Lower lobe of right lung (tissue), 2 donors: ENCODE data around the gene MYZAP. TPM values are rescaled to one million over a fixed set of nuclear protein-coding genes. Genes with fewer than 3 reads are reported as not detected.
A peak's percentile ranks its signal among the peaks of the same experiment; 100 is the strongest.

ENCODE experiments used
- ATAC-seq, 2 donors: fragments of 200-7000 bp; cut with Tn5 transposase; one replicate each; pipeline ENCODE4 v1.9.1; 2020 to 2022; ENCODE audit warnings: mild to moderate bottlenecking in 2 of 2, moderate library complexity in 2 of 2
- DNase-seq: peaks from one replicate; pipeline ENCODE4 v3.0.0-alpha.2; 2020
- H3K27ac ChIP-seq: fragments of 200-600 bp; one replicate; pipeline ENCODE4 v1.8.0; 2022
- H3K27me3 ChIP-seq: fragments of 200-600 bp; one replicate; pipeline ENCODE4 v1.8.0; 2022; ENCODE audit warnings: low read depth
- H3K36me3 ChIP-seq: fragments of 200-600 bp; one replicate; pipeline ENCODE4 v1.8.0; 2022; ENCODE audit warnings: mild to moderate bottlenecking
- H3K4me1 ChIP-seq: fragments of 200-600 bp; one replicate; pipeline ENCODE4 v1.8.0; 2022
- H3K4me3 ChIP-seq: fragments of 200-600 bp; one replicate; pipeline ENCODE4 v1.8.0; 2022; ENCODE audit warnings: mild to moderate bottlenecking
- H3K9me3 ChIP-seq: fragments of 200-600 bp; one replicate; pipeline ENCODE4 v1.8.0; 2022
- CTCF ChIP-seq: fragments of 200-600 bp; IDR thresholded peaks from one replicate; pipeline ENCODE4 v1.8.0; 2022; ENCODE audit warnings: antibody characterized with exemption, mild to moderate bottlenecking
- intact Hi-C: fragments of 100-400 bp; cut with DNase I; formaldehyde crosslinking; loops from one replicate; pipeline ENCODE4 v1.11.0; 2022
- total RNA-seq: library from RNA; stranded (reverse); fragmentation: NEBNext Ultra II Directional; extraction: Animal tissue kit (Norgen Biotek cat#: 25700); gene quantifications from one replicate; pipeline ENCODE4 v1.2.1, GENCODE V29; 2021
- donor health status: DM: no; HTN: yes; CAD: no; lungs with severe emphysema.

MYZAP gene
- total RNA-seq, 1 donor from 2014 or later, result 41.3 TPM

GRCh38 chr15:57552678-57553334, 38.9 kb upstream of the MYZAP start:
- intact Hi-C loops, result no loop called here

GRCh38 chr15:57553526-57553925, 38.2 kb upstream of the MYZAP start:
- Histone ChIP-seq H3K4me1 (peaks cover 42% of the 10 kb centered on the region), H3K27me3 (no peaks in the 10 kb centered on the region), H3K4me3 (no peak overlapping the region), H3K36me3 (no peaks in the 10 kb centered on the region), H3K27ac (peak overlapping the region; percentile 87), H3K9me3 (no peaks in the 10 kb centered on the region)
- no peak for ATAC-seq
- no peak for TF ChIP-seq CTCF
- DNase-seq, result no peak
- intact Hi-C loops, result no loop called here

More at GRCh38 chr15:57552678-57553334, 38.9 kb upstream of the MYZAP start:
- Histone ChIP-seq H3K36me3 (no peaks in the 10 kb centered on the region), H3K4me3 (no peak overlapping the region), H3K4me1 (peaks cover 42% of the 10 kb centered on the region), H3K9me3 (no peaks in the 10 kb centered on the region), H3K27me3 (no peaks in the 10 kb centered on the region), H3K27ac (peak overlapping the region; percentile 87)
- DNase-seq (no peak), ATAC-seq (no peak)
- TF ChIP-seq CTCF, result no peak

- intact Hi-C loops, result no loop called here
- Histone ChIP-seq H3K27ac (peak overlapping the region; percentile 87), H3K4me3 (no peak overlapping the region), H3K27me3 (no peaks in the 10 kb centered on the region), H3K36me3 (no peaks in the 10 kb centered on the region), H3K4me1 (peaks cover 42% of the 10 kb centered on the region), H3K9me3 (no peaks in the 10 kb centered on the region)
- ATAC-seq, result no peak
- no peak for TF ChIP-seq CTCF
- DNase-seq, result no peak
These were observed 37.5 kb upstream of the MYZAP start for GRCh38 chr15:57554063-57554811.

- no peak for TF ChIP-seq CTCF
- ATAC-seq, result no peak
- no peaks in the 10 kb centered on the region for H3K36me3 ChIP-seq
- intact Hi-C loops, result no loop called here
- H3K9me3 ChIP-seq, result no peaks in the 10 kb centered on the region
- no peak for DNase-seq
- peaks cover 42% of the 10 kb centered on the region for H3K4me1 ChIP-seq
- H3K27me3 ChIP-seq, result no peaks in the 10 kb centered on the region
- H3K4me3 ChIP-seq, result no peak overlapping the region
- peak overlapping the region; percentile 87 for H3K27ac ChIP-seq
These were observed 36.9 kb upstream of the MYZAP start for GRCh38 chr15:57554812-57555179.

GRCh38 chr15:57555270-57555669, 36.4 kb upstream of the MYZAP start:
- no peaks in the 10 kb centered on the region for H3K36me3 ChIP-seq
- no peak for TF ChIP-seq CTCF
- ATAC-seq, result no peak
- DNase-seq, result no peak
- H3K9me3 ChIP-seq, result no peaks in the 10 kb centered on the region
- H3K27me3 ChIP-seq, result no peaks in the 10 kb centered on the region
- peak overlapping the region; percentile 87 for H3K27ac ChIP-seq
- H3K4me1 ChIP-seq, result peaks cover 39% of the 10 kb centered on the region
- intact Hi-C loops, result no loop called here
- H3K4me3 ChIP-seq, result no peak overlapping the region
